OCI-LY3 (cell line): ENCODE measurements around the gene CRB2.
A peak's percentile ranks its signal among the peaks of the same experiment; 100 is the strongest.

Experiments
- H2AFZ ChIP-seq: fragments of 200-600, 300-600 bp; shearing (Covaris generic); 2 replicates; pipeline ENCODE4 v1.6.0; 2014; ENCODE audit warnings: antibody characterized with exemption, low read depth, low read length
- H3K27ac ChIP-seq: fragments of 200-600, 300-600 bp; sonication (generic); 2 replicates; pipeline ENCODE4 v1.5.1; 2014; ENCODE audit warnings: mild to moderate bottlenecking, low read length, moderate library complexity, mixed read lengths
- H3K27me3 ChIP-seq: fragments of 200-600, 300-600 bp; sonication (generic); 2 replicates; pipeline ENCODE4 v1.6.1; 2014; ENCODE audit warnings: low read depth, low read length, mixed read lengths
- H3K36me3 ChIP-seq: fragments of 200-600, 300-600 bp; sonication (generic); replicated peaks from 2 replicates; pipeline ENCODE3; 2014; ENCODE audit warnings: low read depth, low read length, mixed read lengths
- H3K4me1 ChIP-seq: fragments of 300-600, 200-600 bp; sonication (generic); 2 replicates; pipeline ENCODE4 v1.6.1; 2014; ENCODE audit warnings: low read length, mixed read lengths
- H3K4me2 ChIP-seq: fragments of 200-600, 300-600 bp; sonication (generic); 2 replicates; pipeline ENCODE4 v1.6.1; 2014; ENCODE audit warnings: low read length, mixed read lengths
- H3K4me3 ChIP-seq: fragments of 300-600, 200-600 bp; sonication (generic); 2 replicates; pipeline ENCODE4 v1.5.1; 2014; ENCODE audit warnings: antibody characterized with exemption, mild to moderate bottlenecking, low read length, moderate library complexity
- H3K79me2 ChIP-seq: fragments of 300-600, 200-600 bp; shearing (Covaris generic); 2 replicates; pipeline ENCODE4 v1.6.1; 2014; ENCODE audit warnings: mild to moderate bottlenecking, low read length, mixed read lengths
- H3K9ac ChIP-seq: fragments of 300-600, 200-600 bp; shearing (Covaris generic); 2 replicates; pipeline ENCODE4 v1.6.0; 2014; ENCODE audit warnings: mild to moderate bottlenecking, low read length, moderate library complexity
- H3K9me3 ChIP-seq: fragments of 200-600, 300-600 bp; shearing (Covaris generic); 2 replicates; pipeline ENCODE4 v1.6.1; 2014; ENCODE audit warnings: low read length, mixed read lengths; ENCODE audit not compliant: insufficient read depth
- H4K20me1 ChIP-seq: fragments of 200-600, 300-600 bp; sonication (generic); 2 replicates; pipeline ENCODE4 v1.6.1; 2016; ENCODE audit warnings: low read length, mixed read lengths; ENCODE audit not compliant: insufficient read depth
- CTCF ChIP-seq: fragments of 200-600, 300-600 bp; sonication (generic); IDR thresholded peaks from 2 replicates; pipeline ENCODE4 v1.5.1; 2014; ENCODE audit warnings: antibody characterized with exemption, low read length, low read depth
- EZH2phosphoT487 ChIP-seq: fragments of 200-600 bp; shearing (Covaris generic); IDR thresholded peaks from 2 replicates; pipeline ENCODE4 v1.6.1; 2018; ENCODE audit warnings: antibody characterized with exemption, mixed run types, low read depth

Gene CRB2

GRCh38 chr9:123426406-123426805 lies 70.4 kb downstream of the CRB2 start:
- Histone ChIP-seq H3K79me2 (no peaks in the 10 kb centered on the region), H3K9me3 (no peaks in the 10 kb centered on the region), H3K4me2 (peak overlapping the region; percentile 5; the same call in 1 of the 2 replicates), H2AFZ (no peak overlapping the region), H3K27ac (no peak overlapping the region; the same call in 1 of the 2 replicates), H3K27me3 (no peaks in the 10 kb centered on the region), H3K4me3 (no peak overlapping the region), H3K4me1 (peaks cover 12% of the 10 kb centered on the region), H3K9ac (no peak overlapping the region), H3K36me3 (peaks cover 21% of the 10 kb centered on the region), H4K20me1 (peaks cover 2% of the 10 kb centered on the region; the same call in 1 of the 2 replicates)
- TF ChIP-seq EZH2phosphoT487: no peak
- TF ChIP-seq CTCF: no peak
